SIG-M5 treated with dmso at 0.1 percent for 504 hours (cell line): ENCODE data around the gene HDDC2.

Source experiments
- DNase-seq: peaks from one replicate; lab custom pipeline; 2025; ENCODE audit not compliant: unreplicated experiment; lab: John Stamatoyannopoulos, UW

Gene HDDC2

DNA sequence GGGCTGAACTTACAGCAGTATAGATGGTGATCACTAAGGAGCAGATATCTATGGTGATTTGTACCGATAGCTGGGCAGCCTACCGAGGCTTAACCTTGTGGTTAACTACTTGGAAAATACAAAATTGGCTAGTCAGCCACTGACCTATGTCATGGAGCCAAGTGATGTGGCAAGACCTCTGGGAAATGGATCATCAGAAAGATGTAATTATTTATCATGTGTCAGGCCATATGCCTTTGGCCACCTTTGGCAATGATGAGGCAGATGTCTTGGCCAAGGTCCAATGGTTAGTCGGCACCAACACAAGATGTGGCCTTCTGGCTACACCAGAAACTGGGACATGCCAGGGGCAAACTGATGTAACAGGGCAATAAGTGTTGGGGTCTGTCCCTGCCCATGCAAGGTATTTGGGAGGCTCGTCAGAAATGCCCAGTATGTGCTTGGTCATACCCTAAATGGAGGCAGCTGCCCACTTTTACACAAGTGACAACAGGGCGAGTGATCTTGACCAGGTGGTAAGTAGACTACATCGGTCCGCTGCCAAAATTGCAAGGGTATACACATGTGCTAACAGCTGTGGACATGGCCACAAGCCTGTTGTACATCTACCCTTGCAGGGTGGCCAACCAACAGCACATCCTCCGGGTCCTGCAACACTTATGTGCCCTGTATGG lies 30.1 kb downstream of the HDDC2 start:
- no peak for DNase-seq

DNA sequence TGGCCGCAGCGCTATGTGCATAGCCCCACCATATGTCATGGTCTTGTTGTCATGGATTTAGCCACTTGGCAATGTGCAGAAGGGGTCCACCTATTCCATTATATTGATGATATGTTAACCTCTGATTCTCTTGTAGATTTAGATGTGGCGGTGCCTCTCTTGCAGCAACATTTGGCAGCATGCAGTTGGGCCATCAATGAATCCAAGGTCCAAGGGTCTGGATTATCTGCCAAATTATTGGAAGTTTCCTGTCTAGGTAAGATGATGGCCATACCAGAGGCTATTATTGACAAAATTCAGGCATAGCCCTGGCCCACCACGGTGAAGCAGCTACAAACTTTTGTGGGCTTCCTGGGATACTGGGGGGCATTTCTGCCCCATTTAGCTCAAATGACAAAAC lies 31.4 kb downstream of the HDDC2 start:
- DNase-seq = no peak

GRCh38 chr6:125269328-125269985 lies 32.3 kb downstream of the HDDC2 start:
- no peak for DNase-seq

- no peak for DNase-seq
Measured at GRCh38 chr6:125268765-125269164, 33.0 kb downstream of the HDDC2 start.

DNA sequence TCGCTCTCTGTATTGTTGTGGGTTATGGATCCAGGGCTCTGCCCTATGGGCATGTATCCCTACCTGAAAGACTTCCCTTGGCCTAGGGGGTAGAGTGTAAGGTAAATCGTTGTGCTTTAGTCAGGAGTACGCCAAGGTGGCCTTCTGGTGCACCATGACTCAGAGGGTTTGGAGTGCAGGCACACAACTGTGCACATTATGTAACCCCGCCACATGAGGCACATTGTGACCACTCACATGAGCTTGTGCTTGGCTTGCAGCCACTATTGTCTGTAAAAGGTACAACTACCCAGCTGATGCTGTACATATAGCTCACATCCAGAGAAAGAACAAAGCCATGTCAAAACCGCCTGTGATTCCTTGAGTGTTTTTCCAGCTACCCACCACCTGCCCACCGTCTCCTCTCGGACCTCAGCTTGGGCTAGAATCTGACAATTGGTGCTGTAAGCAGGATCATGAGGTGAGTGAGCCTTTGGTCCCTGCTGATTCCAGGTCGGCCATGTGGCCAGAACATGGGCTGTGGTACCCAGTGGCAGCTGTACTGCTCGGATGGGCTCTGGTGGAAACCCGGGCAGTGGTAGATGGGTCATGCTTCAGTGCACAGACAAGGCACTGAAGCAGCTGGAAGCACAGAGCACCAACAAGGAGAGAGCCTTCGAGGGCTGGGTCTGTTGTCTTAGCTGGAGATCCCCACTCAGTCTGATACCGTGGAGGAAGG lies 33.8 kb downstream of the HDDC2 start:
- no peak for DNase-seq

DNA sequence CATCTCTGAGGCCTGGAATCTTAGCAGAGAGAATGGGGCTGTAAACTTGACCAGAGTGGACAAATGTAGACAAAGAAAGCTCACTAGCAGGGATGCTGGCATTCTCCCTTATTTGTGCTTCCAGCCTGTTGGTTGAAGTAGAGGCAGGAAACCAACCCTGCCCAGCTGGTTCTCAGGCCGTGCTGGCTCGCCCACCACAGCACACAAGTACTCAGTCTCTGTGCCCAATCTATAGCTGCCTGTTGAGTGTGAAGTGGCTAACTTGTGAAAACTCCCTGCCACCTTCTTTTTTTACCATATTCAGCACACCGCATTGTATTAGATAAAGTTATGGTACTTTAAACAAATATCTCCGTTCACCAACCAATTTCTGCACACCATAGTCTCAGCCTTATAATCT lies 37.3 kb downstream of the HDDC2 start:
- no peak for DNase-seq

GRCh38 chr6:125262016-125263013 lies 39.5 kb downstream of the HDDC2 start:
- no peak for DNase-seq

DNA sequence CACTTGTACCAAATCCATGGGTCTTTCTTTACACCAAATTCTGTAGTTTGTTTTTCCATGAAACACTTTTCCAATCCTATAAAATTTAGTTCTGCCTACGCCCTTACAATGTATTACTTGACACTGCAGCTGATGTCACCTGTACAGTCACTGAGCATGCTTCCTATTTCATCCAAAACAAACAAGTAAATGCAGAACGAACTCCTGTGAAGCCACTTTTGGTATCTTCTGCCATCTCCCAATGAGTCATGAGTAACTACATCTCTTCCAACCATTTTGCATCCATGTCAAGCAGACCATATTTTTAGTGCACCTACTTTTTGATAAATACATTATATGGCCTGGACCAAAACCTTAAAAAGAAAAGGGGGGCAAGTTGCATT lies 42.4 kb downstream of the HDDC2 start:
- no peak for DNase-seq

- peak; percentile 55 for DNase-seq
Measured at GRCh38 chr6:125258651-125259353, 43.0 kb downstream of the HDDC2 start.

DNA sequence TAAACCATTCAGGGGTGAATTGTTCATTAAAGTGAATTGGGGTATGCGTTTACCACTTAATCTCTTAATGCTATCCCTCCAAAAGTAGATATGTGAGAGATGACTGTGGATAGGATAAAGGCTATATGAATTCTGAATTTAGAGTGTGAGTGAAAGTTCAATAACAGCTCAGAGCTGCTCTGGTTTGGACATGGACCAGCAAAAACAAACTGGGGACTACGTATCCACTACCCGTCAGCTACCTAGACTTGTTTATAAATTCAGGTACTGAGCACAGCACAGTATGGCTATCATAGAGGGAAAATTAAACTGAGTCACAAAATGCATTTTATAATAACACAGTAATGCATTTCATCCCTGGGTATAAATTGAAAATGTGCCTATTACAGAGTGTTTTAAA lies 44.4 kb downstream of the HDDC2 start:
- DNase-seq = no peak

DNA sequence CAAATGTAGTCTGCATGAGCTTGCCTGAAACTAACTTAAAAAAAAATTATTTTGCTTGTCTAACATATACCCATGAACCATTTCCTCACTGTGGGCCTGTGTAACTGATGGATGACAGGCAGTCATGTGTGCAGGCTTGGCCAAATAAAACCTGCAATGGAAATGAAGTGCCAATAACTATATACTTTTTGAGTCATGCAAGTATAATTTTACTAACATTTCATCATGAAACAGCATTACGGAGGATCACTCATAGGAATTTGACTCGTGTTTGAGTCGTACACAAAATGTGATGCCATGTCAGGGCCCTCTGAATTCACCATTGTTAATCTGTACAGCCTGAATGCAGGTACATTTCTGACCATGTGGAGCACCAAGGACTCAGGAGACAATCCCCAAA lies 46.6 kb downstream of the HDDC2 start:
- DNase-seq = no peak

GRCh38 chr6:125254321-125254720 lies 47.4 kb downstream of the HDDC2 start:
- no peak for DNase-seq

- DNase-seq = no peak
Measured at GRCh38 chr6:125253881-125254280, 47.9 kb downstream of the HDDC2 start.

DNA sequence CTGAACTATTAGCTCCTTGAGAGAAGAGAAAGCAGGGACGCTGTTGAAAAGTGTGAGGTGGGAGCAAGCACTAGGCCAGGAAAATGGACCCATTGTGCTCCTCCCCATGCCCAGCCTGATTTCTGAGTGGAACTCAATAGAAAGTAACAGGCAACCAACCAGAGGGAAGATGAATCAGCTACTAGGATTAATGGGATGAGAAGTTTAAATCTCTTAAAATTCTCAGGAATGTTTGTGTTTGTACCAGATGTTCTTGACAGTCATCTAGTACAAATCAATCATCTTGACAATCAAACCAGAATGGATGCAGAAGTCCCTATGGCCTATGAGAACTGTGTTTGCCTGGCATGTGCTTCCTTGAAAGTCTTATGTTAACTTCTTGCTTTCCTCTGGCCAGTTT lies 48.9 kb downstream of the HDDC2 start:
- DNase-seq = no peak

- DNase-seq = no peak
Measured at GRCh38 chr6:125251516-125252220, 50.1 kb downstream of the HDDC2 start.

DNA sequence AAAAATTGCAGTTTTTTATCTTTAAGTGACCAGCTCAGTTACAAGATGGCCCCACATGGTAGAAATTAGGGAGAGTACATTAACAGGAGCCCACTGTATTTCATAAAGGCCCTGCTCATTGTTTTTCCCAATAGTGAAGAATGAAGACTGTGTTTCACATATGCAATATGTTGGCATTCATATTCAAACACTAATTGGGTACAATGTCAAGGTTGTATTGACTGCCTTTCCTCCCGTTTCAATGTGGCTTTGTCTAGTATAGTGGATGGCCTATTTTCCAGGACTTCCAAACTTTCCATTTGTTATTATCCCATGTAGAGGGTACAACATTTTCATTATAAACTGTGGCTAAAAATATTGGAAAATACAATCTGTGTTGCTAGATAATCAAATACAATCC lies 51.3 kb downstream of the HDDC2 start:
- DNase-seq = no peak

DNA sequence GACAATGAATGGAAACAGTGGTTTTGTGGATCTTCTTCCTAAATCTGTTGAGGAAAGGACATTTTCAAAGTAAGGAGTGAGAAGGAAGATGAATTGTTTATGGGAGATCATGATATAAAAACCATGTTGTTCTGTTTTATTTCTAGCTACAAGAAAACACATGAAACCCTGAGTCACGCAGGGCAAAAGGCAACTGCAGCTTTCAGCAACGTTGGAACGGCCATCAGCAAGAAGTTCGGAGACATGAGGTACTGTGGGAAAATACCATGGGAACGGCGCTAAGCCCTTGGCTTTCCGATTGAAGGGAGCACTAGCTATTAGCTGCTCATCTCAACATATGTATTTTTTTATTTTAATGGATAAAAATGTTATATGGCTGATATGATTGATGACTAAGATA lies 53.6 kb downstream of the HDDC2 start:
- no peak for DNase-seq

- no peak for DNase-seq
Measured at GRCh38 chr6:125246566-125246965, 55.2 kb downstream of the HDDC2 start.

- no peak for DNase-seq
Measured at GRCh38 chr6:125245523-125246264, 56.1 kb downstream of the HDDC2 start.
